AG09309 (cell line): ENCODE measurements around the gene LRTM2.

Experiments used
- DNase-seq: peaks from one replicate; pipeline ENCODE4 v3.0.0-alpha.2; 2010; ENCODE audit warnings: low read depth
- H3K4me3 ChIP-seq: 2 replicates; pipeline ENCODE4 v1.5.1; 2011; ENCODE audit warnings: mild to moderate bottlenecking, low read depth, low read length, moderate library complexity; ENCODE audit not compliant: control insufficient read depth
- TF ChIP-seq, protein P1 (sequence below): IDR thresholded peaks from 2 replicates; pipeline ENCODE4 v1.5.1; 2011; ENCODE audit warnings: mild to moderate bottlenecking, low read depth, low read length, inconsistent platforms; ENCODE audit not compliant: insufficient read depth, control insufficient read depth; ENCODE audit errors: missing control alignments

Gene LRTM2

GRCh38 chr12:1820191-1820895 lies at the start of gene LRTM2:
Gene LRTM2, plus strand, starts transcription at chr12:1820565. Its CDS starts 7,584 bp downstream, at chr12:1828149.
- TF ChIP-seq, protein P1, sequence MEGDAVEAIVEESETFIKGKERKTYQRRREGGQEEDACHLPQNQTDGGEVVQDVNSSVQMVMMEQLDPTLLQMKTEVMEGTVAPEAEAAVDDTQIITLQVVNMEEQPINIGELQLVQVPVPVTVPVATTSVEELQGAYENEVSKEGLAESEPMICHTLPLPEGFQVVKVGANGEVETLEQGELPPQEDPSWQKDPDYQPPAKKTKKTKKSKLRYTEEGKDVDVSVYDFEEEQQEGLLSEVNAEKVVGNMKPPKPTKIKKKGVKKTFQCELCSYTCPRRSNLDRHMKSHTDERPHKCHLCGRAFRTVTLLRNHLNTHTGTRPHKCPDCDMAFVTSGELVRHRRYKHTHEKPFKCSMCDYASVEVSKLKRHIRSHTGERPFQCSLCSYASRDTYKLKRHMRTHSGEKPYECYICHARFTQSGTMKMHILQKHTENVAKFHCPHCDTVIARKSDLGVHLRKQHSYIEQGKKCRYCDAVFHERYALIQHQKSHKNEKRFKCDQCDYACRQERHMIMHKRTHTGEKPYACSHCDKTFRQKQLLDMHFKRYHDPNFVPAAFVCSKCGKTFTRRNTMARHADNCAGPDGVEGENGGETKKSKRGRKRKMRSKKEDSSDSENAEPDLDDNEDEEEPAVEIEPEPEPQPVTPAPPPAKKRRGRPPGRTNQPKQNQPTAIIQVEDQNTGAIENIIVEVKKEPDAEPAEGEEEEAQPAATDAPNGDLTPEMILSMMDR: no peak
- no peak within 1 kb of the TSS for H3K4me3 ChIP-seq
- no peak for DNase-seq

GRCh38 chr12:1773937-1774655 lies 46.3 kb upstream of the LRTM2 start:
- TF ChIP-seq, protein P1: no peak
- no peak overlapping the region for H3K4me3 ChIP-seq
- no peak for DNase-seq

GRCh38 chr12:1776170-1776921 lies 44.0 kb upstream of the LRTM2 start:
- TF ChIP-seq, protein P1: no peak
- DNase-seq: peak; percentile 45
- H3K4me3 ChIP-seq: no peak overlapping the region

- peak; percentile 46 for DNase-seq
- TF ChIP-seq, protein P1: no peak
- no peak overlapping the region for H3K4me3 ChIP-seq
These were observed 42.6 kb upstream of the LRTM2 start for GRCh38 chr12:1777798-1778197.

DNA sequence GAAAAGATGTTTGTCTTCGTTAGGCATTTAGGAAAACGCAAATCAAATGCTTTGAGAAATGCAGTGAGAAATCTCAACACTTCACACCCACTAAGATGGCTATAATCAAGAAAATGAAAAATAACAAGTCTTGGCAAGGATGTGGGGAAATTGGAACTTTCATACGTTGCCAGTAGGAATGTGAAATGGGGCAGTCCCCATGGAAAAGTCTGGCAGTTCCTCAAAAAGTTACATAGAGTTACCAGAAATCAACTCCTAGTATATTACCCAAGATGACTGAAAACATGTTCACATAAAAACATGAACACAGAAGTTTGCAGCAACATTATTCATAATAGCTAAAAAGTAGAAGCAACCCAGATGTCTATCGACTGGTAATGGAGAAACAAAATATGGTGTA lies 41.5 kb upstream of the LRTM2 start:
- no peak for DNase-seq
- no peak overlapping the region for H3K4me3 ChIP-seq
- TF ChIP-seq, protein P1: no peak

DNA sequence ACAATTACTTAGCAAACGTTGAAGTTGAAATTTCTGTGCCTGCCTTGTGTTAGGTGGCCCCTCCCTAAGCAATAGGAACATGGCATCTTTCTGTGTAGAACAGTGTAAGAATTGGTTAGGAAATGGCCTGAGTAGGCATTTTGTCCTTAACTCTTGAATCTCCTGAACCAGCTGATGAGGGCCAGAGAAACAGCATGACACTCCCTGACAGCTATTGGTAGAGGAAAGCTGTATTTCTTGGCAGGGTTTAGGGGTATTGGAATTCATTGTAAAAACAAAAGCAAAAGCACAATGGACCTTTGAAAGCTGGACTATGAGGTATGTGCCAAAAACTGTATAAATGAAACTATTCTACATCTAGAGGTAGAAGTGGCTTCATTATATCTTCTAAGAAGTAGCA lies 40.6 kb upstream of the LRTM2 start:
- TF ChIP-seq, protein P1: no peak
- H3K4me3 ChIP-seq: no peak overlapping the region
- no peak for DNase-seq
